Endothelial cell of umbilical vein (primary cell): ENCODE measurements around the gene TRAPPC13. TPM values are rescaled to one million over a fixed set of nuclear protein-coding genes. Genes with fewer than 3 reads are reported as not detected.

Source experiments
- BruUV-seq: library from RNA; stranded (reverse); fragments of 400-500 nt; replicated peaks from 2 replicates; lab custom pipeline; 2021; lab: Mats Ljungman, UMichigan
- CTCF ChIA-PET: fragments of 300-600, 350-600 bp; sonication (Branson Sonifier 250); formaldehyde crosslinking; loops from one replicate; lab custom pipeline; 2021; ENCODE audit warnings: antibody characterized with exemption, inconsistent platforms; lab: Charles Lee
- POLR2A ChIA-PET: fragments of 300-600, 350-600 bp; sonication (Branson Sonifier 250); formaldehyde crosslinking; loops from one replicate; lab custom pipeline; 2021; ENCODE audit warnings: antibody characterized with exemption, inconsistent platforms; lab: Charles Lee
- DNase-seq: peaks from one replicate; pipeline ENCODE4 v3.0.0-alpha.2; 2011; ENCODE audit warnings: low read depth, low spot score
- FAIRE-seq: peaks from 2 replicates; lab custom pipeline; 2011; peaks lifted over from hg19 to GRCh38; lab: Jason Lieb, UNC
- H2AFZ ChIP-seq: 2 replicates; pipeline ENCODE4 v1.6.0; 2012; ENCODE audit warnings: low read depth, low read length, control low read depth, inconsistent platforms
- H3K27ac ChIP-seq: 2 replicates; pipeline ENCODE4 v1.5.1; 2011; ENCODE audit warnings: low read depth, mild to moderate bottlenecking, control low read depth, low read length, moderate library complexity; ENCODE audit not compliant: insufficient read depth
- H3K27me3 ChIP-seq, 2 experiments: 2 replicates each; pipeline versions ENCODE4 v1.6.0 to v1.6.1; 2011; ENCODE audit warnings: low read length in 2 of 2, mixed read lengths in 1 of 2; ENCODE audit not compliant: control insufficient read depth in 2 of 2, insufficient read depth in 2 of 2
- H3K36me3 ChIP-seq, 2 experiments: 2 replicates in 1 of 2; 3 replicates in 1 of 2; pipeline ENCODE4 v1.5.1; 2011; ENCODE audit warnings: low read length in 2 of 2, mild to moderate bottlenecking in 1 of 2, moderate library complexity in 1 of 2; ENCODE audit not compliant: control insufficient read depth in 2 of 2, insufficient read depth in 2 of 2; ENCODE audit errors: extremely low read depth in 1 of 2
- H3K4me1 ChIP-seq: 3 replicates; pipeline ENCODE4 v1.5.1; 2011; ENCODE audit warnings: mild to moderate bottlenecking, low read length; ENCODE audit not compliant: control insufficient read depth, insufficient read depth; ENCODE audit errors: extremely low read depth
- H3K4me2 ChIP-seq: 2 replicates; pipeline ENCODE4 v1.6.1; 2011; ENCODE audit warnings: low read length, control low read depth, mixed read lengths; ENCODE audit not compliant: insufficient read depth
- H3K4me3 ChIP-seq, 3 experiments: fragments of 200-600 bp in 1 of 3; sonication (generic), shearing (Covaris generic) in 1 of 3; replicated peaks in 1 of 3; 2 replicates each; pipeline ENCODE4 v1.5.1; 2011 to 2016; ENCODE audit warnings: control low read depth in 3 of 3, low read length in 3 of 3, mild to moderate bottlenecking in 2 of 3, inconsistent platforms in 1 of 3, low read depth in 1 of 3, moderate library complexity in 1 of 3; ENCODE audit not compliant: insufficient read depth in 1 of 3
- H3K79me2 ChIP-seq: 2 replicates; pipeline ENCODE4 v1.6.0; 2012; ENCODE audit warnings: low read length, inconsistent platforms; ENCODE audit not compliant: control insufficient read depth, insufficient read depth
- H3K9ac ChIP-seq: replicated peaks from 2 replicates; pipeline ENCODE3; 2011; ENCODE audit warnings: low read length, control low read depth; ENCODE audit not compliant: insufficient read depth; ENCODE audit errors: extremely low read depth
- H3K9me1 ChIP-seq: replicated peaks from 3 replicates; pipeline ENCODE4 v1.6.0; 2011; ENCODE audit warnings: mild to moderate bottlenecking, low read length; ENCODE audit not compliant: control insufficient read depth, insufficient read depth; ENCODE audit errors: extremely low read depth
- H3K9me3 ChIP-seq: replicated peaks from 2 replicates; pipeline ENCODE4 v1.5.1; 2012; ENCODE audit warnings: low read length, inconsistent platforms; ENCODE audit not compliant: control insufficient read depth, insufficient read depth
- H4K20me1 ChIP-seq: replicated peaks from 2 replicates; pipeline ENCODE3; 2011; ENCODE audit warnings: mild to moderate bottlenecking, low read length; ENCODE audit not compliant: control insufficient read depth, insufficient read depth; ENCODE audit errors: extremely low read depth
- EZH2 ChIP-seq: IDR thresholded peaks from 2 replicates; pipeline ENCODE4 v1.6.1; 2012; ENCODE audit warnings: borderline replicate concordance, low read depth, mild to moderate bottlenecking, moderate library complexity, low read length, inconsistent platforms; ENCODE audit not compliant: severe bottlenecking
- FOS ChIP-seq: IDR thresholded peaks from 2 replicates; pipeline ENCODE4 v1.6.1; 2011; ENCODE audit warnings: mild to moderate bottlenecking, low read length, moderate library complexity, borderline replicate concordance; ENCODE audit not compliant: insufficient read depth
- GATA2 ChIP-seq: IDR thresholded peaks from 2 replicates; pipeline ENCODE4 v1.7.0; 2011; ENCODE audit warnings: low read depth, mild to moderate bottlenecking, moderate library complexity, mixed read lengths, low read length; ENCODE audit not compliant: insufficient read length, insufficient read depth
- JUN ChIP-seq: IDR thresholded peaks from 2 replicates; pipeline ENCODE4 v1.6.1; 2011; ENCODE audit warnings: borderline replicate concordance, low read depth; ENCODE audit not compliant: insufficient read length, insufficient read depth
- MYC ChIP-seq: IDR thresholded peaks from one replicate; pipeline ENCODE4 v1.6.1; 2011; ENCODE audit warnings: mild to moderate bottlenecking, low read depth, low read length
- POLR2A ChIP-seq: IDR thresholded peaks from 2 replicates; pipeline ENCODE4 v1.6.1; 2012; ENCODE audit warnings: low read depth, mild to moderate bottlenecking, control low read depth, low read length
- POLR2AphosphoS5 ChIP-seq: IDR thresholded peaks from 2 replicates; pipeline ENCODE4 v1.6.1; 2012; ENCODE audit warnings: low read depth, mild to moderate bottlenecking, control low read depth, low read length, moderate library complexity; ENCODE audit not compliant: insufficient read depth
- dilution Hi-C: fragments of 300-500 bp; cut with MboI; formaldehyde crosslinking; loops from one replicate; pipeline ENCODE4 v1.15.0; 2019; ENCODE audit warnings: low sequenced_read_pairs; ENCODE audit not compliant: extremely low pct_ligation_motif_present
- intact Hi-C: fragments of 100-400 bp; cut with micrococcal nuclease; formaldehyde crosslinking; loops from one replicate; pipeline ENCODE4 v1.10.0; 2022
- polyA plus RNA-seq, 4 experiments: library from polyadenylated mRNA; depleted of rRNA in 3 of 4; stranded (reverse) in 3 of 4; unstranded in 1 of 4; fragments of >200 nt; gene quantifications; 2 replicates each; pipeline versions ENCODE4 v1.2.1 to v1.2.3, GENCODE V29; 2011 to 2012; ENCODE audit warnings: missing spikeins in 1 of 4
- total RNA-seq: library from RNA; stranded (reverse); gene quantifications from 2 replicates; pipeline ENCODE4 v1.2.3, GENCODE V29; 2021
- TF ChIP-seq, protein P1 (sequence below): IDR thresholded peaks from 2 replicates; pipeline ENCODE4 v1.6.1; 2011; ENCODE audit not compliant: insufficient read depth, insufficient read length
- TF ChIP-seq, protein P2 (sequence below), 2 donors: IDR thresholded peaks; 1 replicate in 1 of 2; 2 replicates in 1 of 2; pipeline ENCODE4 v1.5.1; 2011; ENCODE audit warnings: low read length in 2 of 2, mild to moderate bottlenecking in 2 of 2, moderate library complexity in 2 of 2, control low read depth in 1 of 2, inconsistent platforms in 1 of 2, low read depth in 1 of 2; ENCODE audit not compliant: insufficient read depth in 1 of 2; ENCODE audit errors: extremely low read depth in 1 of 2

The TRAPPC13 gene
- total and polyA plus RNA-seq, 2 donors (not counting 3 experiments of a cell fraction or from before 2014, with no cell fraction given) = 7.7 to 24.0 TPM

DNA sequence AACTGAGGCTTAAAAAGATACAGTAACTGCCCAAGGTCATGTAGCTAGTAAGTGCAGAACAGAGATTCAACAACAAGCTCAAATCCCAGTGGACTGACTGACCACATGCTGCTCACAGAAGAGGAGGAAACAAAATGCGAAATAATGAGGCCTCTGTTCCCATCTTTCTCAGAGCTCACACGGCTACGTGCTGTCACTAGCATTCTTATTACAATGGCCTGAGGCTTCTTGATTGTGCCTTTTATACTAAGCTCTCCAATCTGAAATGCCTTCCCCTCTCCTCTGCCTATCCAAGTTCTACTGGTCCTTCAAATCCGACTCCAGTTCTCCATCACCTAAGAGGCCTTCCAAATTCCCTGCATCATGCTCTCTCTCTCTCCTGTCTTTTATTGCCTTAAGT lies 71.1 kb downstream of the TRAPPC13 start:
- Histone ChIP-seq H2AFZ (no peak overlapping the region), H3K9ac (no peak overlapping the region), H4K20me1 (no peaks in the 10 kb centered on the region), H3K27me3 (no peaks in the 10 kb centered on the region), H3K4me3 (no peak overlapping the region), H3K9me1 (no peaks in the 10 kb centered on the region), H3K9me3 (no peaks in the 10 kb centered on the region), H3K79me2 (no peaks in the 10 kb centered on the region), H3K27ac (no peak overlapping the region), H3K4me1 (no peaks in the 10 kb centered on the region), H3K36me3 (peaks cover 2% of the 10 kb centered on the region in 2 experiments), H3K4me2 (no peak overlapping the region)
- POLR2A ChIA-PET = no interaction called here
- dilution Hi-C loops = no loop called here
- DNase-seq = no peak
- CTCF ChIA-PET = interaction anchor here (1.2 kb wide), 1 partner anchor 20 kb away, joined by 3 read pairs; no protein-coding TSS in a partner anchor
- FAIRE-seq = no peak
- intact Hi-C loops = no loop called here
- no TSS peak for BruUV-seq
- TF ChIP-seq POLR2A (no peak), GATA2 (no peak), FOS (no peak), JUN (no peak), EZH2 (no peak), MYC (no peak), POLR2AphosphoS5 (no peak)
- TF ChIP-seq, protein P1, sequence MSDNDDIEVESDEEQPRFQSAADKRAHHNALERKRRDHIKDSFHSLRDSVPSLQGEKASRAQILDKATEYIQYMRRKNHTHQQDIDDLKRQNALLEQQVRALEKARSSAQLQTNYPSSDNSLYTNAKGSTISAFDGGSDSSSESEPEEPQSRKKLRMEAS = no peak
- TF ChIP-seq, protein P2, sequence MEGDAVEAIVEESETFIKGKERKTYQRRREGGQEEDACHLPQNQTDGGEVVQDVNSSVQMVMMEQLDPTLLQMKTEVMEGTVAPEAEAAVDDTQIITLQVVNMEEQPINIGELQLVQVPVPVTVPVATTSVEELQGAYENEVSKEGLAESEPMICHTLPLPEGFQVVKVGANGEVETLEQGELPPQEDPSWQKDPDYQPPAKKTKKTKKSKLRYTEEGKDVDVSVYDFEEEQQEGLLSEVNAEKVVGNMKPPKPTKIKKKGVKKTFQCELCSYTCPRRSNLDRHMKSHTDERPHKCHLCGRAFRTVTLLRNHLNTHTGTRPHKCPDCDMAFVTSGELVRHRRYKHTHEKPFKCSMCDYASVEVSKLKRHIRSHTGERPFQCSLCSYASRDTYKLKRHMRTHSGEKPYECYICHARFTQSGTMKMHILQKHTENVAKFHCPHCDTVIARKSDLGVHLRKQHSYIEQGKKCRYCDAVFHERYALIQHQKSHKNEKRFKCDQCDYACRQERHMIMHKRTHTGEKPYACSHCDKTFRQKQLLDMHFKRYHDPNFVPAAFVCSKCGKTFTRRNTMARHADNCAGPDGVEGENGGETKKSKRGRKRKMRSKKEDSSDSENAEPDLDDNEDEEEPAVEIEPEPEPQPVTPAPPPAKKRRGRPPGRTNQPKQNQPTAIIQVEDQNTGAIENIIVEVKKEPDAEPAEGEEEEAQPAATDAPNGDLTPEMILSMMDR (IDR thresholded peaks at IDR 0.05; ENCODE audit: extremely low read depth in 1 of 2, insufficient read depth in 1 of 2, low read depth in 1 of 2, low read length in 2 of 2) = no peak
